IMR-90 (cell line): ENCODE measurements around the gene ACAD11. TPM values are rescaled to one million over a fixed set of nuclear protein-coding genes. Genes with fewer than 3 reads are reported as not detected.

Experiments used
- ATAC-seq: fragments of 200-7000 bp; cut with Tn5 transposase; 2 replicates; pipeline ENCODE4 v1.9.1; 2020; ENCODE audit warnings: low read depth, mild to moderate bottlenecking, moderate library complexity
- BruUV-seq: library from RNA; stranded (reverse); fragments of 400-500 nt; replicated peaks from 2 replicates; lab custom pipeline; 2021; lab: Mats Ljungman, UMichigan
- CTCF ChIA-PET: fragments of 300-600 bp; formaldehyde crosslinking; extraction: SDS; loops from one replicate; lab custom pipeline; 2021; ENCODE audit warnings: antibody characterized with exemption; lab: Yijun Ruan, JAX
- POLR2A ChIA-PET: fragments of 300-600 bp; sonication (Branson Sonifier 250); formaldehyde crosslinking; loops from one replicate; lab custom pipeline; 2022; ENCODE audit warnings: antibody characterized with exemption; ENCODE audit not compliant: unreplicated experiment; lab: Charles Lee
- DNase-seq: peaks from one replicate; pipeline ENCODE4 v3.0.0; 2013
- H2AFZ ChIP-seq: replicated peaks from 2 replicates; pipeline ENCODE3; 2013; ENCODE audit warnings: low read length, mild to moderate bottlenecking; ENCODE audit not compliant: poor library complexity
- H2AK5ac ChIP-seq: 2 replicates; pipeline ENCODE4 v1.6.1; 2013; ENCODE audit warnings: low read depth, low read length, inconsistent platforms
- H2AK9ac ChIP-seq: replicated peaks from 2 replicates; pipeline ENCODE3; 2013; ENCODE audit warnings: mild to moderate bottlenecking, low read depth, low read length, moderate library complexity; ENCODE audit not compliant: poor library complexity
- H2BK120ac ChIP-seq: 2 replicates; pipeline ENCODE4 v1.6.1; 2013; ENCODE audit warnings: low read depth, low read length, inconsistent platforms
- H2BK15ac ChIP-seq: 3 replicates; pipeline ENCODE4 v1.6.1; 2013; ENCODE audit warnings: low read depth, low read length, inconsistent platforms
- H2BK20ac ChIP-seq: 2 replicates; pipeline ENCODE4 v1.6.1; 2013; ENCODE audit warnings: low read depth, mild to moderate bottlenecking, inconsistent platforms, low read length, moderate library complexity
- H2BK5ac ChIP-seq: 2 replicates; pipeline ENCODE4 v1.6.1; 2013; ENCODE audit warnings: mild to moderate bottlenecking, low read depth, low read length, inconsistent platforms; ENCODE audit not compliant: poor library complexity, severe bottlenecking
- H3K14ac ChIP-seq: replicated peaks from 2 replicates; pipeline ENCODE4 v1.6.1; 2013; ENCODE audit warnings: low read depth, low read length, inconsistent platforms
- H3K18ac ChIP-seq: 2 replicates; pipeline ENCODE4 v1.6.1; 2013; ENCODE audit warnings: low read depth, low read length, control low read depth
- H3K23ac ChIP-seq: 2 replicates; pipeline ENCODE4 v1.6.1; 2013; ENCODE audit warnings: low read depth, low read length, inconsistent platforms
- H3K27ac ChIP-seq: 2 replicates; pipeline ENCODE4 v1.5.1; 2013; ENCODE audit warnings: mild to moderate bottlenecking, control low read depth, low read length; ENCODE audit not compliant: insufficient read depth
- H3K27me3 ChIP-seq: 2 replicates; pipeline ENCODE4 v1.6.1; 2013; ENCODE audit warnings: low read length; ENCODE audit not compliant: control insufficient read depth, insufficient read depth
- H3K36me3 ChIP-seq: 2 replicates; pipeline ENCODE4 v1.6.1; 2013; ENCODE audit warnings: low read length, mixed read lengths; ENCODE audit not compliant: control insufficient read depth, insufficient read depth
- H3K4ac ChIP-seq: 2 replicates; pipeline ENCODE4 v1.6.1; 2013; ENCODE audit warnings: low read depth, low read length, inconsistent platforms
- H3K4me1 ChIP-seq: 2 replicates; pipeline ENCODE4 v1.6.1; 2013; ENCODE audit warnings: low read length, mixed read lengths; ENCODE audit not compliant: control insufficient read depth, insufficient read depth
- H3K4me2 ChIP-seq: 2 replicates; pipeline ENCODE4 v1.6.1; 2013; ENCODE audit warnings: low read depth, mild to moderate bottlenecking, control low read depth, low read length, moderate library complexity
- H3K4me3 ChIP-seq: 2 replicates; pipeline ENCODE4 v1.5.1; 2013; ENCODE audit warnings: low read depth, mild to moderate bottlenecking, control low read depth, low read length, moderate library complexity; ENCODE audit not compliant: insufficient read depth
- H3K56ac ChIP-seq: 2 replicates; pipeline ENCODE4 v1.6.1; 2013; ENCODE audit warnings: low read length, inconsistent platforms; ENCODE audit not compliant: insufficient read depth; ENCODE audit errors: extremely low read depth
- H3K79me1 ChIP-seq, 2 experiments: 2 replicates each; pipeline ENCODE4 v1.6.1; 2013; ENCODE audit warnings: low read length in 2 of 2, inconsistent platforms in 1 of 2, low read depth in 1 of 2
- H3K9ac ChIP-seq: 2 replicates; pipeline ENCODE4 v1.6.1; 2013; ENCODE audit warnings: low read depth, low read length, control low read depth
- H3K9me1 ChIP-seq: 2 replicates; pipeline ENCODE4 v1.6.1; 2013; ENCODE audit warnings: low read length, inconsistent platforms; ENCODE audit not compliant: insufficient read depth
- H3K9me3 ChIP-seq: 2 replicates; pipeline ENCODE4 v1.6.1; 2013; ENCODE audit warnings: low read length; ENCODE audit not compliant: control insufficient read depth, insufficient read depth
- H4K20me1 ChIP-seq: 2 replicates; pipeline ENCODE4 v1.6.1; 2013; ENCODE audit warnings: low read length, inconsistent platforms; ENCODE audit not compliant: insufficient read depth
- H4K5ac ChIP-seq: 2 replicates; pipeline ENCODE4 v1.6.1; 2013; ENCODE audit warnings: mild to moderate bottlenecking, low read depth, low read length, control low read depth
- H4K8ac ChIP-seq, 2 experiments: 2 replicates each; pipeline ENCODE4 v1.6.1; 2013; ENCODE audit warnings: low read depth in 2 of 2, low read length in 2 of 2, control low read depth in 1 of 2, inconsistent platforms in 1 of 2
- H4K91ac ChIP-seq: 2 replicates; pipeline ENCODE4 v1.6.1; 2013; ENCODE audit warnings: low read depth, low read length, inconsistent platforms; ENCODE audit not compliant: insufficient read depth
- BHLHE40 ChIP-seq: fragments of 150-350 bp; IDR thresholded peaks from 2 replicates; pipeline ENCODE4 v1.6.1; 2016; ENCODE audit warnings: mild to moderate bottlenecking, low read depth, low read length
- MXI1 ChIP-seq: IDR thresholded peaks from 2 replicates; pipeline ENCODE4 v1.6.1; 2012; ENCODE audit warnings: low read depth, mild to moderate bottlenecking, low read length, moderate library complexity, borderline replicate concordance
- WGBS, 2 experiments: methylation state at CpG; one replicate each; pipeline versions ENCODE4 v1.1.5 to v1.1.7; 2013; ENCODE audit warnings: missing lambda C conversion rate in 2 of 2; ENCODE audit not compliant: insufficient read length in 1 of 2; ENCODE audit errors: extremely low coverage in 2 of 2; 5-methylcytosine and 5-hydroxymethylcytosine counted together
- dilution Hi-C: fragments of 300-500 bp; cut with HindIII; formaldehyde crosslinking; loops from one replicate; pipeline ENCODE4 v1.14.3; 2018; ENCODE audit warnings: low sequenced_read_pairs; ENCODE audit not compliant: unreplicated experiment
- in situ Hi-C: fragments of 300-500 bp; cut with MboI; formaldehyde crosslinking; loops from 3 replicates; pipeline ENCODE4 v1.14.3; 2019; ENCODE audit warnings: low sequenced_read_pairs, inconsistent platforms, mixed read lengths
- intact Hi-C: fragments of 100-400 bp; cut with micrococcal nuclease; formaldehyde crosslinking; loops from 2 replicates; pipeline ENCODE4 v1.10.0; 2022
- polyA plus RNA-seq, 3 experiments: library from polyadenylated mRNA; depleted of rRNA; stranded (reverse); fragments of >200 nt; gene quantifications; 2 replicates each; pipeline ENCODE4 v1.2.3, GENCODE V29; 2012; ENCODE audit warnings: low replicate concordance in 1 of 3
- total RNA-seq: library from RNA; depleted of rRNA; stranded (reverse); fragments of >200 nt; gene quantifications from 2 replicates; pipeline ENCODE4 v1.2.3, GENCODE V29; 2012
- TF ChIP-seq, protein P1 (sequence below): conservative IDR thresholded peaks from 2 replicates; pipeline ENCODE4 v1.5.1; 2012; ENCODE audit warnings: mild to moderate bottlenecking, low read depth, low read length, improper control_type of control experiment
- TF ChIP-seq, protein P2 (sequence below): fragments of 150-350 bp; IDR thresholded peaks from 2 replicates; pipeline ENCODE4 v1.6.1; 2017; ENCODE audit warnings: mild to moderate bottlenecking, antibody characterized with exemption, low read length, low read depth

Gene ACAD11
- total and polyA plus RNA-seq, 2 of the 4 experiments (the other 2 are of a cell fraction) = 16.0 to 18.8 TPM

- Histone ChIP-seq H3K4ac (no peak overlapping the region), H3K4me1 (no peaks in the 10 kb centered on the region), H4K20me1 (no peaks in the 10 kb centered on the region), H2BK15ac (no peak overlapping the region), H3K9me3 (no peaks in the 10 kb centered on the region), H4K91ac (no peak overlapping the region), H3K14ac (no peak overlapping the region), H3K9me1 (no peaks in the 10 kb centered on the region), H2AK5ac (no peak overlapping the region), H3K9ac (no peak overlapping the region), H2BK120ac (no peak overlapping the region), H3K18ac (no peak overlapping the region), H3K27ac (no peak overlapping the region), H3K4me2 (no peak overlapping the region), H3K79me1 (peaks cover 10 to 12% of the 10 kb centered on the region in 2 experiments; a peak in 2 of 4 replicates), H3K27me3 (no peaks in the 10 kb centered on the region), H3K36me3 (peaks cover 40% of the 10 kb centered on the region), H4K5ac (no peak overlapping the region), H2BK20ac (no peak overlapping the region), H4K8ac (no peak overlapping the region), H2BK5ac (no peak overlapping the region), H3K56ac (no peak overlapping the region), H3K4me3 (no peak overlapping the region), H3K23ac (no peak overlapping the region), H2AFZ (no peak overlapping the region), H2AK9ac (no peak overlapping the region)
- in situ Hi-C loops (no loop called here), dilution Hi-C loops (no loop called here), intact Hi-C loops (loop anchor here (5.0 kb wide), 2 partner anchors 35 to 165 kb away; no protein-coding TSS in a partner anchor)
- no TSS peak for BruUV-seq
- DNase-seq (no peak), ATAC-seq (no peak)
- ChIA-PET POLR2A (no interaction called here), CTCF (interaction anchor here (0.9 kb wide), 1 partner anchor 23 kb away, joined by 3 read pairs; no protein-coding TSS in a partner anchor)
- TF ChIP-seq MXI1 (no peak), BHLHE40 (no peak)
- TF ChIP-seq, protein P1, sequence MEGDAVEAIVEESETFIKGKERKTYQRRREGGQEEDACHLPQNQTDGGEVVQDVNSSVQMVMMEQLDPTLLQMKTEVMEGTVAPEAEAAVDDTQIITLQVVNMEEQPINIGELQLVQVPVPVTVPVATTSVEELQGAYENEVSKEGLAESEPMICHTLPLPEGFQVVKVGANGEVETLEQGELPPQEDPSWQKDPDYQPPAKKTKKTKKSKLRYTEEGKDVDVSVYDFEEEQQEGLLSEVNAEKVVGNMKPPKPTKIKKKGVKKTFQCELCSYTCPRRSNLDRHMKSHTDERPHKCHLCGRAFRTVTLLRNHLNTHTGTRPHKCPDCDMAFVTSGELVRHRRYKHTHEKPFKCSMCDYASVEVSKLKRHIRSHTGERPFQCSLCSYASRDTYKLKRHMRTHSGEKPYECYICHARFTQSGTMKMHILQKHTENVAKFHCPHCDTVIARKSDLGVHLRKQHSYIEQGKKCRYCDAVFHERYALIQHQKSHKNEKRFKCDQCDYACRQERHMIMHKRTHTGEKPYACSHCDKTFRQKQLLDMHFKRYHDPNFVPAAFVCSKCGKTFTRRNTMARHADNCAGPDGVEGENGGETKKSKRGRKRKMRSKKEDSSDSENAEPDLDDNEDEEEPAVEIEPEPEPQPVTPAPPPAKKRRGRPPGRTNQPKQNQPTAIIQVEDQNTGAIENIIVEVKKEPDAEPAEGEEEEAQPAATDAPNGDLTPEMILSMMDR = no peak
- TF ChIP-seq, protein P2, sequence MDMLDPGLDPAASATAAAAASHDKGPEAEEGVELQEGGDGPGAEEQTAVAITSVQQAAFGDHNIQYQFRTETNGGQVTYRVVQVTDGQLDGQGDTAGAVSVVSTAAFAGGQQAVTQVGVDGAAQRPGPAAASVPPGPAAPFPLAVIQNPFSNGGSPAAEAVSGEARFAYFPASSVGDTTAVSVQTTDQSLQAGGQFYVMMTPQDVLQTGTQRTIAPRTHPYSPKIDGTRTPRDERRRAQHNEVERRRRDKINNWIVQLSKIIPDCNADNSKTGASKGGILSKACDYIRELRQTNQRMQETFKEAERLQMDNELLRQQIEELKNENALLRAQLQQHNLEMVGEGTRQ = no peak
- no CpG with 5 or more reads among the region's 5 CpGs for WGBS, 2 experiments
Observed at GRCh38 chr3:132521901-132522300, 137.7 kb downstream of the ACAD11 start.
